Measurements from ENCODE around the gene PAPLN.

The PAPLN gene

DNA sequence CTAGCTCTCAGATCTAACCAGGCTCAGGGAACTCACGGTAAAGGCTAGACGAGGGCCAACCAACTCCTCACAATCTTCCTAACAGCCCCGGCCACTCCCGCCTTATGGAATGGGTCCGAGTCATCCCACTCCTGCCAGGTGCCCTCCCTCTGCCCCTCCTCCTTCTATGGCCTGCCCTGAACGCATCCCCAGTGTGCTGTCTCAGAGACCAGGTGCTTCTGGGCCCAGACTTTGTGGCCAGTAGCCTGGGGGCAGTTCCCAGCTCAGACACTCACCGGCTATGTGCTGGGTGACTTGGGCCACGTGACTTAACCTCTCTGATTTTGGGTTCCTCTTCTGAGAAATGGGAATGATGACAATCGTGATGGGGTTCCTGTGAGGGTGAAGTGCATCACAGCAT, 22.5 kb downstream of the PAPLN start:
- no peaks in the 10 kb centered on the region for H3K27me3 ChIP-seq (ENCODE audit: low read length)

DNA sequence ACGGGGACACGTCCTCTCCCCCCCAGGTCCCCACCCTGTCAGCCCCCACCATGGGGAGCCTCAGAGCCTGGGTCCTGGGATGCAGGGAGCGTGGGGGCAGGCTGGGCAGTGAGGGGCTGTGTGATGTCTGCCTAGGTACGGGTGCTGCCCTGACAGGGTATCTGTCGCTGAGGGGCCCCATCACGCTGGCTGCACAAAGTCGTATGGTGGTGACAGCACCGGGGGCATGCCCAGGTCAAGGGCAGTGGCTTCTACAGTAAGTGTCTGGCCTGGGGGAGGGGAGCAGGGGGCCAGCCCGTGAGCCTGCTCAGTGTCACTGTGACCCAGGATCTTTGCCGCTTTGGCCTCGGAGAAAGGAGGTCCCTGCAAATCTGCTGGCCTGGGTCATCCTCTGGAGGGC, 23.3 kb downstream of the PAPLN start:
- Histone ChIP-seq H3K4me2 (ENCODE audit: low read depth, low read length, poor library complexity, severe bottlenecking) (no peak overlapping the region), H3K9me2 (replicated peaks; ENCODE audit: insufficient read depth, low read length) (no peaks in the 10 kb centered on the region), H3K36me3 (ENCODE audit: low read length) (no peaks in the 10 kb centered on the region), H4K20me1 (ENCODE audit: low read depth, low read length) (no peaks in the 10 kb centered on the region), H3K27ac (ENCODE audit: low read depth, low read length) (no peak overlapping the region), H3K79me2 (ENCODE audit: insufficient read depth, low read length) (no peaks in the 10 kb centered on the region), H3K4me3 (ENCODE audit: insufficient read depth, low read length, poor library complexity, severe bottlenecking) (no peak overlapping the region), H2AFZ (ENCODE audit: low read depth, low read length, severe bottlenecking) (no peak overlapping the region), H3K9ac (ENCODE audit: low read length) (no peak overlapping the region), H3K9me3 (ENCODE audit: insufficient read depth, low read length) (no peaks in the 10 kb centered on the region), H3K27me3 (ENCODE audit: low read length) (no peaks in the 10 kb centered on the region), H3F3A (ENCODE audit: insufficient read depth) (no peaks in the 10 kb centered on the region; the same call in 1 of the 2 replicates)
- TF ChIP-seq EZH2phosphoT487 (conservative IDR thresholded peaks at IDR 0.05; ENCODE audit: low read length): no peak
- TF ChIP-seq, protein P1, sequence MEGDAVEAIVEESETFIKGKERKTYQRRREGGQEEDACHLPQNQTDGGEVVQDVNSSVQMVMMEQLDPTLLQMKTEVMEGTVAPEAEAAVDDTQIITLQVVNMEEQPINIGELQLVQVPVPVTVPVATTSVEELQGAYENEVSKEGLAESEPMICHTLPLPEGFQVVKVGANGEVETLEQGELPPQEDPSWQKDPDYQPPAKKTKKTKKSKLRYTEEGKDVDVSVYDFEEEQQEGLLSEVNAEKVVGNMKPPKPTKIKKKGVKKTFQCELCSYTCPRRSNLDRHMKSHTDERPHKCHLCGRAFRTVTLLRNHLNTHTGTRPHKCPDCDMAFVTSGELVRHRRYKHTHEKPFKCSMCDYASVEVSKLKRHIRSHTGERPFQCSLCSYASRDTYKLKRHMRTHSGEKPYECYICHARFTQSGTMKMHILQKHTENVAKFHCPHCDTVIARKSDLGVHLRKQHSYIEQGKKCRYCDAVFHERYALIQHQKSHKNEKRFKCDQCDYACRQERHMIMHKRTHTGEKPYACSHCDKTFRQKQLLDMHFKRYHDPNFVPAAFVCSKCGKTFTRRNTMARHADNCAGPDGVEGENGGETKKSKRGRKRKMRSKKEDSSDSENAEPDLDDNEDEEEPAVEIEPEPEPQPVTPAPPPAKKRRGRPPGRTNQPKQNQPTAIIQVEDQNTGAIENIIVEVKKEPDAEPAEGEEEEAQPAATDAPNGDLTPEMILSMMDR (IDR thresholded peaks at IDR 0.05; ENCODE audit: insufficient read depth, low read length, poor library complexity, severe bottlenecking): no peak

More for the DNA sequence above, 22.5 kb downstream of the PAPLN start:
- Histone ChIP-seq H2AFZ (ENCODE audit: low read depth, low read length, severe bottlenecking) (no peak overlapping the region), H3F3A (ENCODE audit: insufficient read depth) (no peaks in the 10 kb centered on the region; the same call in 1 of the 2 replicates), H3K9me3 (ENCODE audit: insufficient read depth, low read length) (no peaks in the 10 kb centered on the region), H3K4me3 (ENCODE audit: insufficient read depth, low read length, poor library complexity, severe bottlenecking) (no peak overlapping the region), H3K9me2 (replicated peaks; ENCODE audit: insufficient read depth, low read length) (no peaks in the 10 kb centered on the region), H4K20me1 (ENCODE audit: low read depth, low read length) (no peaks in the 10 kb centered on the region), H3K36me3 (ENCODE audit: low read length) (no peaks in the 10 kb centered on the region), H3K79me2 (ENCODE audit: insufficient read depth, low read length) (no peaks in the 10 kb centered on the region), H3K4me2 (ENCODE audit: low read depth, low read length, poor library complexity, severe bottlenecking) (no peak overlapping the region), H3K9ac (ENCODE audit: low read length) (no peak overlapping the region), H3K27ac (ENCODE audit: low read depth, low read length) (no peak overlapping the region)
- TF ChIP-seq, protein P1 (IDR thresholded peaks at IDR 0.05; ENCODE audit: insufficient read depth, low read length, poor library complexity, severe bottlenecking): no peak
- no peak for TF ChIP-seq EZH2phosphoT487 (conservative IDR thresholded peaks at IDR 0.05; ENCODE audit: low read length)

GRCh38 chr14:73261075-73261474, 23.8 kb downstream of the PAPLN start:
- Histone ChIP-seq H3K79me2 (ENCODE audit: insufficient read depth, low read length) (no peaks in the 10 kb centered on the region), H3K9ac (ENCODE audit: low read length) (no peak overlapping the region), H3K4me2 (ENCODE audit: low read depth, low read length, poor library complexity, severe bottlenecking) (no peak overlapping the region), H2AFZ (ENCODE audit: low read depth, low read length, severe bottlenecking) (no peak overlapping the region), H3K27ac (ENCODE audit: low read depth, low read length) (no peak overlapping the region), H3K36me3 (ENCODE audit: low read length) (no peaks in the 10 kb centered on the region), H3K27me3 (ENCODE audit: low read length) (no peaks in the 10 kb centered on the region), H3K9me3 (ENCODE audit: insufficient read depth, low read length) (no peaks in the 10 kb centered on the region), H4K20me1 (ENCODE audit: low read depth, low read length) (no peaks in the 10 kb centered on the region), H3K9me2 (replicated peaks; ENCODE audit: insufficient read depth, low read length) (no peaks in the 10 kb centered on the region), H3K4me3 (ENCODE audit: insufficient read depth, low read length, poor library complexity, severe bottlenecking) (no peak overlapping the region), H3F3A (ENCODE audit: insufficient read depth) (no peaks in the 10 kb centered on the region; the same call in 1 of the 2 replicates)
- no peak for TF ChIP-seq EZH2phosphoT487 (conservative IDR thresholded peaks at IDR 0.05; ENCODE audit: low read length)
- TF ChIP-seq, protein P1 (IDR thresholded peaks at IDR 0.05; ENCODE audit: insufficient read depth, low read length, poor library complexity, severe bottlenecking): no peak

Data from SU-DHL-6 (cell line).